HPDE6-E6E7 (cell line): Measurements from ENCODE around the gene RAD51D.
A peak's percentile ranks its signal among the peaks of the same experiment; 100 is the strongest.
"Not testable (repeated sequence)": the region's sequence is repeated elsewhere in the genome, so short reads cannot be mapped to it uniquely, and the experiment has no call there.

Experiments used
- DNase-seq: peaks from one replicate; pipeline ENCODE4 v3.0.0; 2011; ENCODE audit warnings: missing footprints; ENCODE audit errors: extremely low spot score

The RAD51D gene

GRCh38 chr17:35119370-35120165, at the start of gene RAD51D:
RAD51D (minus strand) TSS chr17:35119860; CDS start chr17:35119613, 247 bp downstream.
- peak; percentile 68 for DNase-seq

GRCh38 chr17:35167666-35168065, 48.0 kb upstream of the RAD51D start:
- DNase-seq: no peak

DNA sequence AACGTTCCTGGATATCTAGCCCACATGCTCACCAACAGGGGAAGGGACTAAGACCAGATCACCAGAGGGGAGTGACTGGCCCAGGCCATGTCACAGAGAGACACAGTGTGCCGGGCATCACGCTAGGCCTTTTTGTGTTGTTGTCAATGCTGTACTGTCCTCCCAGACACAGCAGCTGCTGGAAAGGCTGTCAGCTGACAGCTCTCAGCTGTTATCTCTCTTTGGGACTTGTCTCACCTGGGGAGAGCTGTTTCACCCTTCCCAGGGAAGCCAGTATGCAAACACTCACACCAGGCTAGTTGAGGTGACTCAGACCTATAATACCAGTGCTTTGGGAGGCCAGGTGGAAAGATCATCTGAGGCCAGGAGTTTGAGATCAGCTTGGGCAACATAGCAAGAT, 47.4 kb upstream of the RAD51D start:
- DNase-seq: no peak

- DNase-seq: no peak
Observed at GRCh38 chr17:35166526-35166925, 46.9 kb upstream of the RAD51D start.

DNA sequence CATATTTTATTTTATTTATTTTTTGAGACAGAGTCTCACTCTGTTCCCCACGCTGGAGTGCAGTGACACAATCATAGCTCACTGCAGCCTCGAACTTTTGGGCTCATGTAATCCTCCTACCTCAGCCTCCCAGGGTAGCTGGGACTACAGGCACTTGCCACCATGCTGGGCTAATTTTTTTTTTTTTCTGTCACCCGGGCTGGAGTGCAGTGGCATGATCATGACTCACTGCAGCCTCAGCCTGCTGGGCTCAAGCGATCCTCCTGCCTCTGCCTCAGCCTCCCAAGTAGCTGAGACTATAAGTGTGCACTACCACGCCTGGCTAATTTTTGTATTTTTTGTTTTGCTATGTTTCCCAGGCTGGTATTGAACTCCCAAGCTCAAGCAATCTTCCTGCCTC, 45.1 kb upstream of the RAD51D start:
- no peak for DNase-seq

DNA sequence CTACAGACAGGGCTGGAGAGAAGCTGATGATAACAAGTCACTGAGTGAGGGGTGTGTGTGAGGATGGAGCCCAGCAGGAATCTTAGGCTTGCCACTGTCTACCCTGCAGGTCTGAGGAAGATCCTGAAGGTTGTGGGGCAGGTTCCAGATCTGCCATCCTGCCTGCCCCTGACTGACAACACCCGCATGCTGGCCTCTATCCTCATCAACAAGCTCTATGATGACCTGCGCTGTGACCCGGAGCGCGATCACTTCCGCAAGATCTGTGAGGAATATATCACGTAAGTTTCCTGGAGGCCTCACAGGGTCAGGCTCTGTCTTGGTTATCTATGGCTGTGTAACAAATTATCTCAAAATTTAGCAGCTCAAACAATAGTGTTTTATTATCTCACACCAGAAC, 44.2 kb upstream of the RAD51D start:
- DNase-seq: no peak

DNA sequence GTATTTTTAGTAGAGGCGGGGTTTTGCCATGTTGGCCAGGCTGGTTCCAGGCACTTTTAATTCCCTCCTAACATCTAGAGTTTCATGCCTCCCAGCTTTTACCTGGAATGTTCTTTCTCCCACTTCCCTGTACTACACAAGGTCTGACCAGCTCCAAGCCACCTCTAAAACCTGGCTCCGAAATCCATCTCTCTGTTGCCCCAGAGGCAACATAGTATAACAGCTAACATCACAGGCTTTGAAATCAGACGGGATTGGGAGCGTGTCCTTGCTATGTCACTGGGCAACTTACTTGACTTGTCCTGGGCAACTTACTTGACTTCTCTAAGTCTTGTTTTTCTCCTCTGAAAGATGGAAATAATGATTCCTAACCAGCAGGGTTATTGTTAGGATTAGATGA, 43.1 kb upstream of the RAD51D start:
- DNase-seq: no peak

- no peak for DNase-seq
Observed at GRCh38 chr17:35161281-35161761, 41.7 kb upstream of the RAD51D start.

GRCh38 chr17:35160354-35161201, 40.9 kb upstream of the RAD51D start:
- no peak for DNase-seq

DNA sequence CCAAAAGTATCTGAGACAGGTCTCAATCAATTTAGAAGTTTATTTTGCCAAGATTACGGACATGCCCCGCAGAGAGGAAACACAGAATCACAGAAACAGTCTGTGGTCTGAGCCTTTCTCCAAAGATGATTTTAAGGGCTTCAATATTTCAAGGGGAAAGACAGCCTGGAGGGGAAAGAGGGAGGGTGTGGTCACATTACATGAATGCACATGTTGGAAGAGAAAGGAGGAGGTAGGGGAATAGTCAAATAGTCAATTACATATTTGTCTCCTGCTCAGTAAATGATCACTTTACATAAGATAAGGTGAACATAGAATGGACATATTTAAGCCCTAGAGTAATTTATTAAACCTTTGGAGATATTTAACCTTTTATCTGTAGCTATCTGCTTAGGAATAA, 40.3 kb upstream of the RAD51D start:
- no peak for DNase-seq

DNA sequence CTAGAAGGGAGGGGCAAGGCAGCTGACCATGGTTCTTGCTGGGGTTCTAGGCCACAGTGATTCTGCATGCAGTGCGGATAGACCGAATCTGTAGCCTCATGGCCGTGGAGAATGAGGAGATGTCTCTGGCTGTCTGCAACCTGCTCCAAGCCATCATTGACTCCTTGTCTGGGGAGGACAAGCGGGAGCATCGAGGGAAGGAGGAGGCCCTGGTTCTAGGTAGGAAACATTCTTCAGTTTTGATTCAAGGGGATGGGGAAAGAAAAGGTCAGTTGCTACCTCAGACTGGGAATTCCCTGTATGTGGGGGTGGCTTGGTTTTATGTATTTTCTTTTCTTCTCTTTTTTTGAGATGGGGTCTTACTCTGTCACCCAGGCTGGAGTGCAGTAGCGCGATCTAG, 35.6 kb upstream of the RAD51D start:
- no peak for DNase-seq

GRCh38 chr17:35154196-35155165, 34.8 kb upstream of the RAD51D start:
- DNase-seq: no peak

GRCh38 chr17:35152421-35153140, 32.9 kb upstream of the RAD51D start:
- no peak for DNase-seq

DNA sequence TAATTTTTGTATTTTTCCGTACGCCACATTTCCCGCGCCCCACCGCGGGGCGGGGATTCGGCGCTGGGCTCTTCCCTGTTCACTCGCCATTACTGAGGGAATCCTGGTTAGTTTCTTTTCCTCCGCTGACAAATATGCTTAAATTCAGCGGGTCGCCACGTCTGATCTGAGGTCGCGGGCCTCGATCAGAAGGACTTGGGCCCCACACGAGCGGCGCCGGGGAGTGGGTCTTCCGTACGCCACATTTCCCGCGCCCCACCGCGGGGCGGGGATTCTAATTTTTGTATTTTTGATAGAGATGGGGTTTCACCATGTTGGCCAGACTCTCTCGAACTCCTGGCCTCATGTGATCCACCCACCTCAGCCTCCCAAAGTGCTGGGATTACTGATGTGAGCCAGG, 31.4 kb upstream of the RAD51D start:
- not testable (repeated sequence) for DNase-seq

DNA sequence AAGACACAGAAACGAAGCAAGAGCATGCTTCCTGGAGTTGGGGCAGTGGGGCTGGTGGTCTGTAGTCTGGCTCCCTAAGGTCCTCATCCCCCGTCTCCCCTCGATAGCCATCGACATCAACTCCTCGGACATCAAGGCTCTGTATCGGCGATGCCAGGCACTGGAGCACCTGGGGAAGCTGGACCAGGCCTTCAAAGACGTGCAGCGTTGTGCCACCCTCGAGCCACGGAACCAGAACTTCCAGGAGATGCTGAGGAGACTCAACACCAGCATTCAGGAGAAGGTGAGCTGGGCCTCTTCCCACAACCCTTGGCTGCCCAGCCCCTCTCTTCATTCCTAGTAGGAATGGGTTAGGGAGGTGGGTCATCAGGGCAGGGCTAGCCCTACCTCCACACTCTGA, 30.3 kb upstream of the RAD51D start:
- no peak for DNase-seq

DNA sequence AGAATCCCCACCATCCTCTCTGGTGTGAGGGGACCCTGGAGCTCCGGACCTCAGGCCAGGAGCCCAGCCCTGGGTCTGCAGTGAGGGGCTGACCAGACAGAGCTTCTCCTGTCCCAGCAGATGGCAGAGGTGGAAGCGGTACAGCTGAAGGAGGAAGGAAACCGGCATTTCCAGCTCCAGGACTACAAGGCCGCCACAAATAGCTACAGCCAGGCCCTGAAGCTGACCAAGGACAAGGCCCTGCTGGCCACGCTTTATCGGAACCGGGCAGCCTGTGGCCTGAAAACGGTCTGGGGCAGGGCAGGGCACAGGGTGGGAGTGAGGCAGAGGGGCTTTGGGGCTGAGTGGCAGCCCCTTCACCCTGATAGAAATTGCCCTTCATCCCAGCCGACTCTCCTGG, 28.5 kb upstream of the RAD51D start:
- DNase-seq: no peak

GRCh38 chr17:35147375-35147905, 27.8 kb upstream of the RAD51D start, which contains the start of gene UNC45B:
UNC45B (plus strand) TSS chr17:35147817; CDS start chr17:35148264, 447 bp downstream.
- DNase-seq: no peak

- no peak for DNase-seq
Observed at GRCh38 chr17:35146214-35146833, 26.7 kb upstream of the RAD51D start.

DNA sequence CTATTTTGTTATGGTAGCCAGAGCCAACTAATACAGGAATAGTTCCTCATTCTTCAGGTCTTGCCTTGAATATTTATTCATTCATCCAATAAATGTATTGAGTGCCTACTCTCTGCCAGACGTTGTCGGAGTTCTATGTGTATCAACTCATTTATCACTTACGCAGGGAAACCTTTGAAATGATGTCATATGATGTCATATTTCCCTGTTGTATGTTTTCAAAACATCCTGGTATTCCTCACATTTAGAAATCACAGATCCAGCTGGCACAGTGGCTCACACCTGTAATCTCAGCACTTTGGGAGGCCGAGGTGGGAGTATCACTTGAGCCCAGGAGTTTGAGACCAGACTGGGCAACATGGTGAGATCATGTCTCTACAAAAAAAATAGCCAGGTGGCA, 25.2 kb upstream of the RAD51D start:
- DNase-seq: no peak

DNA sequence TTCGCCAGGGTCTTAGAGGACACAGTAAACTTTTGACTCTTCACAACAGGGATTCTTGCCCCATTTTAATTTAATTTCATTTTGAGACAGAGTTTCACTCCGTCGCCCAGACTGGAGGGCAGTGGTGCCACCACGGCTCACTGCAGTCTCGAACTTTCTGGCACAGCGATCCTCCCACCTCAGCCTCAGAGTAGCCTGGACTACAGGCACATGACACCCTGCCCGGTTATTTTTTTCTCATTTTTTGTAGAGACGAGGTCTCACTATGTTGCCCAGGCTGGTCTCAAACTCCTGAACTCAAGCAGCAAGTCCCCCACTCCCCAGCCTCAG, 22.8 kb upstream of the RAD51D start:
- DNase-seq: no peak
